GM12873 (cell line): ENCODE data around the gene CECR2.

Source experiments
- CTCF ChIP-seq: IDR thresholded peaks from 2 replicates; pipeline ENCODE4 v1.5.1; 2012; ENCODE audit warnings: low read depth, mild to moderate bottlenecking, moderate library complexity, low read length, control low read depth; ENCODE audit not compliant: insufficient read depth; ENCODE audit errors: missing control alignments

Gene CECR2

GRCh38 chr22:17581056-17581455 lies 211.8 kb downstream of the CECR2 start:
- no peak for TF ChIP-seq CTCF

GRCh38 chr22:17581631-17582030 lies 212.4 kb downstream of the CECR2 start:
- TF ChIP-seq CTCF: no peak

GRCh38 chr22:17583151-17583550 lies 213.9 kb downstream of the CECR2 start:
- TF ChIP-seq CTCF: no peak

GRCh38 chr22:17586831-17587440 lies 217.7 kb downstream of the CECR2 start:
- TF ChIP-seq CTCF: no peak

- TF ChIP-seq CTCF: no peak
These were observed 218.4 kb downstream of the CECR2 start for GRCh38 chr22:17587629-17588028.

- no peak for TF ChIP-seq CTCF
These were observed 219.3 kb downstream of the CECR2 start for GRCh38 chr22:17588606-17589005.

- no peak for TF ChIP-seq CTCF
These were observed 220.6 kb downstream of the CECR2 start for GRCh38 chr22:17589810-17590375.
